ENCODE measurements around the gene UMODL1. TPM values are rescaled to one million over a fixed set of nuclear protein-coding genes. Genes with fewer than 3 reads are reported as not detected.

Gene UMODL1
- total and polyA plus RNA-seq, 2 experiments from 2014 or later: 0.15 to 0.47 TPM

DNA sequence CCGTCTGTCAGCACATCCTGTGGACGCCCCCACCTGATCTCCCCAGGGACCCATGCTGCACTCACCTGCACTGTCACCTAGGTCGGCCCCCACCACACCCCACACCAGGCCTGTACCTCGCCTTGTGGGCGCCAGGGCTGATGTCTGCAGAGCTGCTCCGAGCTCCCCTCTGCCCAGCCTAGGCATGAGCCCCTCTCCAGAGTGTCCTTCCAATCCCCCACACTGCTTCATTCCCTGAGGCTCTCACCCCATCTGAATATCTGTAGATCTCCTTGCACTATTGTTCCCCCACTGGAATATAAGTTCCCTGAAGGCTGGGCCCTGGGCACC lies 12.2 kb downstream of the UMODL1 start:
- H3K4me2 ChIP-seq: no peak overlapping the region
- H2AFZ ChIP-seq: no peak overlapping the region
- no peaks in the 10 kb centered on the region for H3K27me3 ChIP-seq
- no peaks in the 10 kb centered on the region for H4K20me1 ChIP-seq (ENCODE audit: insufficient read depth, poor library complexity, severe bottlenecking)
- H3K9me3 ChIP-seq (ENCODE audit: low read depth): no peaks in the 10 kb centered on the region
- H3K9me2 ChIP-seq (replicated peaks; ENCODE audit: insufficient read depth): no peaks in the 10 kb centered on the region
- DNase-seq (ENCODE audit: low spot score): no peak
- peaks cover 3% of the 10 kb centered on the region for H3K4me1 ChIP-seq (ENCODE audit: insufficient read depth)
- no peaks in the 10 kb centered on the region for H3K36me3 ChIP-seq (replicated peaks; ENCODE audit: insufficient read depth, low read depth)
- no peaks in the 10 kb centered on the region for H3K79me2 ChIP-seq
- no peak for TF ChIP-seq CTCF (IDR thresholded peaks at IDR 0.05; ENCODE audit: poor library complexity)
- no peak for TF ChIP-seq EZH2phosphoT487 (IDR thresholded peaks at IDR 0.05; ENCODE audit: low read depth, severe bottlenecking, unreplicated experiment)
- no peak for TF ChIP-seq EZH2 (IDR thresholded peaks at IDR 0.05; ENCODE audit: borderline replicate concordance)
- WGBS (ENCODE audit: low lambda C conversion rate, missing lambda C conversion rate): 89% methylated on average over 6 of the region's 6 CpGs
- no peak overlapping the region for H3K4me3 ChIP-seq
- no peak overlapping the region for H3K27ac ChIP-seq

DNA sequence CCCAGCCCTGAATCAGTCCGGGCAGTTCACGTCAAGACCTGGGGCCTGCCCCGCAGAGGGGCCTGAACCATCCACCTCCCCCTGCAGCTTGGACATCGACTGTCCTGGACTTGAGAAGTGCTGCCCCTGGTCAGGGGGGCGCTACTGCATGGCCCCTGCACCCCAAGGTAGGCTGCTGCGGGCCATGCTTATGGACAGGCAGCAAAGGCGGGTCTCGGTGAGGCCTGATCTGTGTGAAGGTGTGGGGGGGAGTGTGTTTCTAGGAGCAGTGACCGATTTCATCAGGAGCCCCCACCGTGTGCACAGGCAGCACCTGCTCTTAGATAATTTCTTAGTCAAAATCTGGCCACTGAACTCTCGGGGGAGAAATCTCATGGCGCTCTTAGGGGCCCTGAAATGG lies 13.0 kb downstream of the UMODL1 start:
- no peaks in the 10 kb centered on the region for H4K20me1 ChIP-seq (ENCODE audit: insufficient read depth, poor library complexity, severe bottlenecking)
- H3K79me2 ChIP-seq: no peaks in the 10 kb centered on the region
- 92% methylated on average over 11 of the region's 12 CpGs for WGBS (ENCODE audit: low lambda C conversion rate, missing lambda C conversion rate)
- H3K36me3 ChIP-seq (replicated peaks; ENCODE audit: insufficient read depth, low read depth): no peaks in the 10 kb centered on the region
- H3K4me1 ChIP-seq (ENCODE audit: insufficient read depth): peaks cover 4% of the 10 kb centered on the region
- no peaks in the 10 kb centered on the region for H3K27me3 ChIP-seq
- no peaks in the 10 kb centered on the region for H3K9me2 ChIP-seq (replicated peaks; ENCODE audit: insufficient read depth)
- no peak for TF ChIP-seq EZH2phosphoT487 (IDR thresholded peaks at IDR 0.05; ENCODE audit: low read depth, severe bottlenecking, unreplicated experiment)
- H3K4me3 ChIP-seq: no peak overlapping the region
- H2AFZ ChIP-seq: no peak overlapping the region
- no peaks in the 10 kb centered on the region for H3K9me3 ChIP-seq (ENCODE audit: low read depth)
- H3K4me2 ChIP-seq: no peak overlapping the region
- no peak overlapping the region for H3K27ac ChIP-seq
- DNase-seq (ENCODE audit: low spot score): no peak

DNA sequence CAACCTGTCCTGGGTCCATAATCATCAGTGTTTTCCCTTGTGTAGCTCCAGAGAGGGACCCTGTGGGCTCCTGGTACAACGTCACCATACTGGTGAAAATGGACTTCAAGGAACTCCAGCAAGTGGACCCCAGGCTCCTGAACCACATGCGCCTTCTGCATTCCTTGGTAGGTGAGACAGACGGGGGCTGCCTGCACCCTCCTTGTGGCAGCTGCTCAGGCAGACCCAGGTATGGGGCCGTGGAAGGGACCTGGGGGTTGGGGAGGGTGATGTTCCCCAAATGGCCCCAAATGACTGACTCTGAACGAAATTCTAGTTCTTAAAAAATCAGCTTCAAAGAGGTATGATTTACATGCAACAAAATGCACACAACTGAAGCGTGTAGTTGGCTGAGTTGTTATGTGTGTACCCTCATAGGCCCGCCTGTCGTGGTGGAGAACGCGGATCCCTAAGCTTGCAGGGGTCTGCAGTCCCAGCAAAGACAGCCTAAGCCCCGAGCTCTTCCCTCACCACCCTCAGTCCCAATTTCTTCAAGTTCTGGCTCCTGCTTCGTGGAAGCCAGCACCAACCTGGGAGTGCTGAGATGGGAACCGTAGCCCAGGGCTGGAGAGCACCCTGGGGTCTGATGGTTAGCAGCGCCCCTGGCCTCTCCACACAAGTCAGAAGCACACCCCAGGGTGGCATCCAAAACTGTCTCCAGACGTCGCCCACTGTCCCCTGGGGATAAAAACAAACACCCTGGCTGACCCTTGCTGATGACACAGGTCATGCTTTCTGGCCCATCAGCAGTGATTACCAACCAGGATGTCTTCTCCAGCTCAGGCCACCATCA lies 14.3 kb downstream of the UMODL1 start:
- H3K9me2 ChIP-seq (replicated peaks; ENCODE audit: insufficient read depth): no peaks in the 10 kb centered on the region
- no peak overlapping the region for H3K4me2 ChIP-seq
- TF ChIP-seq CTCF (IDR thresholded peaks at IDR 0.05; ENCODE audit: poor library complexity) (no peak), EZH2phosphoT487 (IDR thresholded peaks at IDR 0.05; ENCODE audit: low read depth, severe bottlenecking, unreplicated experiment) (no peak), EZH2 (IDR thresholded peaks at IDR 0.05; ENCODE audit: borderline replicate concordance) (no peak)
- no peaks in the 10 kb centered on the region for H3K36me3 ChIP-seq (replicated peaks; ENCODE audit: insufficient read depth, low read depth)
- H3K27ac ChIP-seq: no peak overlapping the region
- no peaks in the 10 kb centered on the region for H3K9me3 ChIP-seq (ENCODE audit: low read depth)
- no peaks in the 10 kb centered on the region for H4K20me1 ChIP-seq (ENCODE audit: insufficient read depth, poor library complexity, severe bottlenecking)
- DNase-seq (ENCODE audit: low spot score): no peak
- 89% methylated on average over 16 of the region's 16 CpGs for WGBS (ENCODE audit: low lambda C conversion rate, missing lambda C conversion rate)
- no peaks in the 10 kb centered on the region for H3K27me3 ChIP-seq
- H3K4me1 ChIP-seq (ENCODE audit: insufficient read depth): peaks cover 3% of the 10 kb centered on the region
- H3K79me2 ChIP-seq: no peaks in the 10 kb centered on the region
- H2AFZ ChIP-seq: no peak overlapping the region
- H3K4me3 ChIP-seq: no peak overlapping the region

DNA sequence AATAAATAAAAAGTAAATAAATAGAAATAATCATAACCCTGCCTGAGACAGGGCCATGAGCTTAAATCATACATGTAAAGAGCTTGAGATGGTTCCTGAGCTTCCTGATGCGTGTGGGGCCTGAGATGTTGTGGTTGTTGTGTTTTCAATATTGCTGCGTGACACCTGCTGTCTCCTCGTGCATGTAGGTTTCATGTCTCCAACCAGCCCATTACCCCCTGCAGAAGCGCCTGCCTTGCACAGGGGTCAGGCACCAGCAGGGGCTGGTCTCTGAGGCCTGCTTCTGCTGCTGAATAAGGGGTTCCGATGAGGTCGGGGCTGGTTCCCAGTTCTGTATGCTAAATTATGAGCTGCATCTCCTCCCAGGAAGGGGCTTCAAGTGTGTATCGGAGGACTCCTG lies 15.9 kb downstream of the UMODL1 start:
- Histone ChIP-seq H3K9me3 (ENCODE audit: low read depth) (no peaks in the 10 kb centered on the region), H2AFZ (no peak overlapping the region)

More for the DNA sequence above, 15.9 kb downstream of the UMODL1 start:
- Histone ChIP-seq H3K36me3 (replicated peaks; ENCODE audit: insufficient read depth, low read depth) (no peaks in the 10 kb centered on the region), H3K4me2 (no peak overlapping the region), H3K4me3 (no peak overlapping the region), H3K4me1 (ENCODE audit: insufficient read depth) (peaks cover 3% of the 10 kb centered on the region), H3K9me2 (replicated peaks; ENCODE audit: insufficient read depth) (no peaks in the 10 kb centered on the region), H3K27me3 (no peaks in the 10 kb centered on the region), H3K79me2 (no peaks in the 10 kb centered on the region), H3K27ac (no peak overlapping the region), H4K20me1 (ENCODE audit: insufficient read depth, poor library complexity, severe bottlenecking) (no peaks in the 10 kb centered on the region)
- no peak for DNase-seq (ENCODE audit: low spot score)
- 87% methylated on average over 7 of the region's 7 CpGs for WGBS (ENCODE audit: low lambda C conversion rate, missing lambda C conversion rate)
- no peak for TF ChIP-seq EZH2phosphoT487 (IDR thresholded peaks at IDR 0.05; ENCODE audit: low read depth, severe bottlenecking, unreplicated experiment)
- TF ChIP-seq CTCF (IDR thresholded peaks at IDR 0.05; ENCODE audit: poor library complexity): no peak
- TF ChIP-seq EZH2 (IDR thresholded peaks at IDR 0.05; ENCODE audit: borderline replicate concordance): no peak
